WTC11 (cell line): Measurements from ENCODE around the gene SYCE3. TPM values are rescaled to one million over a fixed set of nuclear protein-coding genes. Genes with fewer than 3 reads are reported as not detected.

ENCODE experiments used
- ATAC-seq: fragments of 200-7000 bp; cut with Tn5 transposase; 2 replicates; pipeline ENCODE4 v1.10.0; 2021; ENCODE audit warnings: mild to moderate bottlenecking, moderate library complexity
- CTCF ChIA-PET: fragments of 300-600 bp; sonication (Branson Sonifier 250); formaldehyde crosslinking; loops from one replicate; lab custom pipeline; 2021; ENCODE audit warnings: antibody characterized with exemption; lab: Charles Lee
- POLR2A ChIA-PET: fragments of 350-600 bp; sonication (Branson Sonifier 250); formaldehyde crosslinking; loops from one replicate; lab custom pipeline; 2021; ENCODE audit warnings: antibody characterized with exemption; lab: Charles Lee
- DNase-seq: peaks from one replicate; pipeline ENCODE4 v3.0.0; 2021; ENCODE audit warnings: low spot score
- H3K27ac Mint-ChIP-seq: 2 replicates; pipeline ENCODE4 v1.8.0; 2021; ENCODE audit warnings: mixed read lengths
- H3K27me3 Mint-ChIP-seq: 2 replicates; pipeline ENCODE4 v1.8.0; 2021; ENCODE audit warnings: low read depth, mild to moderate bottlenecking, moderate library complexity, mixed read lengths
- H3K36me3 Mint-ChIP-seq: 2 replicates; pipeline ENCODE4 v1.8.0; 2021; ENCODE audit warnings: mixed read lengths
- H3K4me1 Mint-ChIP-seq: 2 replicates; pipeline ENCODE4 v1.8.0; 2022; ENCODE audit warnings: mixed read lengths
- H3K4me3 Mint-ChIP-seq: 2 replicates; pipeline ENCODE4 v1.8.0; 2021; ENCODE audit warnings: mild to moderate bottlenecking, moderate library complexity, mixed read lengths
- H3K9me3 Mint-ChIP-seq: 2 replicates; pipeline ENCODE4 v1.8.0; 2021; ENCODE audit warnings: mixed read lengths
- E2F4 ChIP-seq: sonication (generic); formaldehyde crosslinking; IDR thresholded peaks from 2 replicates; pipeline ENCODE4 v1.8.1; 2022; ENCODE audit warnings: low read depth, mild to moderate bottlenecking, moderate library complexity, missing genetic modification reagents, borderline replicate concordance
- EMX1 ChIP-seq: fragments of 250-450 bp; sonication (Bioruptor Pico); IDR thresholded peaks from 2 replicates; pipeline ENCODE4 v1.8.0; 2021; ENCODE audit warnings: mild to moderate bottlenecking
- ERG ChIP-seq: fragments of 250-450 bp; sonication (Bioruptor Pico); IDR thresholded peaks from 2 replicates; pipeline ENCODE4 v1.8.0; 2021; ENCODE audit warnings: mild to moderate bottlenecking
- ESRRA ChIP-seq: sonication (generic); formaldehyde crosslinking; IDR thresholded peaks from 2 replicates; pipeline ENCODE4 v1.8.1; 2022; ENCODE audit warnings: mild to moderate bottlenecking, missing genetic modification reagents, borderline replicate concordance
- FOXJ3 ChIP-seq: sonication (generic); formaldehyde crosslinking; IDR thresholded peaks from 2 replicates; pipeline ENCODE4 v1.9.0; 2021; ENCODE audit warnings: missing genetic modification reagents, mild to moderate bottlenecking, borderline replicate concordance
- JUN ChIP-seq: sonication (generic); formaldehyde crosslinking; IDR thresholded peaks from 2 replicates; pipeline ENCODE4 v1.8.0; 2023; ENCODE audit warnings: mild to moderate bottlenecking, missing genetic modification reagents
- NFATC4 ChIP-seq: fragments of 250-450 bp; sonication (Bioruptor Pico); IDR thresholded peaks from 2 replicates; pipeline ENCODE4 v1.9.0; 2021; ENCODE audit warnings: mild to moderate bottlenecking
- NR2C2 ChIP-seq: sonication (generic); formaldehyde crosslinking; IDR thresholded peaks from 2 replicates; pipeline ENCODE4 v1.8.0; 2022; ENCODE audit warnings: mild to moderate bottlenecking, missing genetic modification reagents
- TEAD1 ChIP-seq: sonication (generic); formaldehyde crosslinking; IDR thresholded peaks from 2 replicates; pipeline ENCODE4 v1.8.0; 2022; ENCODE audit warnings: mild to moderate bottlenecking, missing genetic modification reagents
- ZNF263 ChIP-seq: sonication (generic); formaldehyde crosslinking; IDR thresholded peaks from 2 replicates; pipeline ENCODE4 v1.8.1; 2022; ENCODE audit warnings: low read depth, mild to moderate bottlenecking, moderate library complexity, missing genetic modification reagents
- ZNF416 ChIP-seq: fragments of 250-450 bp; sonication (Bioruptor Pico); IDR thresholded peaks from 2 replicates; pipeline ENCODE4 v1.9.0; 2021; ENCODE audit warnings: mild to moderate bottlenecking, inconsistent platforms
- ZSCAN18 ChIP-seq: fragments of 250-450 bp; sonication (Bioruptor Pico); IDR thresholded peaks from 2 replicates; pipeline ENCODE4 v2.1.2; 2022; ENCODE audit warnings: mild to moderate bottlenecking, moderate library complexity
- total RNA-seq: library from RNA; stranded (reverse); gene quantifications from 3 replicates; pipeline ENCODE4 v1.2.3, GENCODE V29; 2021
- TF ChIP-seq, protein P1 (sequence below): sonication (generic); formaldehyde crosslinking; conservative IDR thresholded peaks from 2 replicates; pipeline ENCODE4 v1.8.1; 2023; ENCODE audit warnings: mild to moderate bottlenecking, low read depth, missing genetic modification reagents, moderate library complexity
- TF ChIP-seq, protein P2 (sequence below): sonication (generic); formaldehyde crosslinking; IDR thresholded peaks from 2 replicates; pipeline ENCODE4 v1.8.1; 2023; ENCODE audit warnings: mild to moderate bottlenecking, moderate library complexity, missing genetic modification reagents
- TF ChIP-seq, protein P3 (sequence below): fragments of 250-450 bp; sonication (Bioruptor Pico); IDR thresholded peaks from 2 replicates; pipeline ENCODE4 v1.9.0; 2021; ENCODE audit warnings: mild to moderate bottlenecking
- TF ChIP-seq, protein P4 (sequence below): sonication (generic); formaldehyde crosslinking; IDR thresholded peaks from 2 replicates; pipeline ENCODE4 v1.8.0; 2022; ENCODE audit warnings: mild to moderate bottlenecking, missing genetic modification reagents
- TF ChIP-seq, protein P5 (sequence below): fragments of 250-450 bp; sonication (Bioruptor Pico); IDR thresholded peaks from 2 replicates; pipeline ENCODE4 v1.9.0; 2021; ENCODE audit warnings: mild to moderate bottlenecking, borderline replicate concordance

Gene SYCE3
- total RNA-seq, 1 experiment from 2014 or later: 0.46 TPM

DNA sequence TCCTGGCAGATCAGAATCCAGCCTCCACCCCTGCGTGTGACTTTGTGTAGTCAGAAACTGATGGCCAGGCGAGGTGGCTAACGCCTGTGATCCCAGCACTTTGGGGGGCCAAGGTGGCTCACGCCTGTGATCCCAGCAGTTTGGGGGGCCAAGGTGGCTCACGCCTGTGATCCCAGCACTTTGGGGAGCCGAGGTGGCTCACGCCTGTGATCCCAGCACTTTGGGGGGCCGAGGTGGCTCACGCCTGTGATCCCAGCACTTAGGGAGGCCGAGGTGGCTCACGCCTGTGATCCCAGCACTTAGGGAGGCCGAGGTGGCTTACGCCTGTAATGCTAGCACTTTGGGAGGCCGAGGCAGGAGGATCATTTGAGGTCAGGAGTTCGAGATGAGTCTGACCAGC is 49.5 kb downstream of the SYCE3 start (continued):
- TF ChIP-seq ZSCAN18 (CRISPR knock-in tag) (no peak), NFATC4 (CRISPR knock-in tag) (no peak), NR2C2 (no peak), TEAD1 (no peak), ESRRA (CRISPR knock-in tag) (no peak), ZNF416 (CRISPR knock-in tag) (no peak)
- TF ChIP-seq, protein P1, sequence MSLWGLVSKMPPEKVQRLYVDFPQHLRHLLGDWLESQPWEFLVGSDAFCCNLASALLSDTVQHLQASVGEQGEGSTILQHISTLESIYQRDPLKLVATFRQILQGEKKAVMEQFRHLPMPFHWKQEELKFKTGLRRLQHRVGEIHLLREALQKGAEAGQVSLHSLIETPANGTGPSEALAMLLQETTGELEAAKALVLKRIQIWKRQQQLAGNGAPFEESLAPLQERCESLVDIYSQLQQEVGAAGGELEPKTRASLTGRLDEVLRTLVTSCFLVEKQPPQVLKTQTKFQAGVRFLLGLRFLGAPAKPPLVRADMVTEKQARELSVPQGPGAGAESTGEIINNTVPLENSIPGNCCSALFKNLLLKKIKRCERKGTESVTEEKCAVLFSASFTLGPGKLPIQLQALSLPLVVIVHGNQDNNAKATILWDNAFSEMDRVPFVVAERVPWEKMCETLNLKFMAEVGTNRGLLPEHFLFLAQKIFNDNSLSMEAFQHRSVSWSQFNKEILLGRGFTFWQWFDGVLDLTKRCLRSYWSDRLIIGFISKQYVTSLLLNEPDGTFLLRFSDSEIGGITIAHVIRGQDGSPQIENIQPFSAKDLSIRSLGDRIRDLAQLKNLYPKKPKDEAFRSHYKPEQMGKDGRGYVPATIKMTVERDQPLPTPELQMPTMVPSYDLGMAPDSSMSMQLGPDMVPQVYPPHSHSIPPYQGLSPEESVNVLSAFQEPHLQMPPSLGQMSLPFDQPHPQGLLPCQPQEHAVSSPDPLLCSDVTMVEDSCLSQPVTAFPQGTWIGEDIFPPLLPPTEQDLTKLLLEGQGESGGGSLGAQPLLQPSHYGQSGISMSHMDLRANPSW (CRISPR knock-in tag): no peak

DNA sequence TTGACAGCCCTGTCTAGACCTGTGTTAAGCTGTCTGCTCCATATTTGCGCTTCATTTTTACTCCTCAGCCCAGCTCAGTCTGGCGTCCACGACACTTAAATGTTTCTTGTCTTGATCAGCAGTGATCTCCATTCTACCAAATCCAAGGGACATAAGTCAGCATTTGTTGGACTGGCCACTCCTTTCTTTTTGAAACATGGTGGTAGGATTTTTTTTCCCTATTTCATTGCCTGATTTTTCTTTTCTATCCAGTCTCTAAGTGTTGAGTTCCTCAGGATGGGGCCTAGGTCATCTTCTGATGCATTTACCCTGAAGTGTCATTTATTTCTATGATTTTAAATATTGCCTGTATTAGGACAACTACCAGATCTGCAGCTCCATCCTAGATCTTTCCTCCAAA is 53.8 kb downstream of the SYCE3 start:
- no peak for ATAC-seq
- CTCF ChIA-PET: interaction anchor here (1.3 to 3.0 kb wide), 3 partner anchors 17 to 54 kb away, joined by 4 to 60 read pairs (median 16); partner anchors contain the start of genes SCO2 and SYCE3
- TF ChIP-seq, protein P2, sequence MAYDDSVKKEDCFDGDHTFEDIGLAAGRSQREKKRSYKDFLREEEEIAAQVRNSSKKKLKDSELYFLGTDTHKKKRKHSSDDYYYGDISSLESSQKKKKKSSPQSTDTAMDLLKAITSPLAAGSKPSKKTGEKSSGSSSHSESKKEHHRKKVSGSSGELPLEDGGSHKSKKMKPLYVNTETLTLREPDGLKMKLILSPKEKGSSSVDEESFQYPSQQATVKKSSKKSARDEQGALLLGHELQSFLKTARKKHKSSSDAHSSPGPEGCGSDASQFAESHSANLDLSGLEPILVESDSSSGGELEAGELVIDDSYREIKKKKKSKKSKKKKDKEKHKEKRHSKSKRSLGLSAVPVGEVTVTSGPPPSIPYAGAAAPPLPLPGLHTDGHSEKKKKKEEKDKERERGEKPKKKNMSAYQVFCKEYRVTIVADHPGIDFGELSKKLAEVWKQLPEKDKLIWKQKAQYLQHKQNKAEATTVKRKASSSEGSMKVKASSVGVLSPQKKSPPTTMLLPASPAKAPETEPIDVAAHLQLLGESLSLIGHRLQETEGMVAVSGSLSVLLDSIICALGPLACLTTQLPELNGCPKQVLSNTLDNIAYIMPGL: no peak
- TF ChIP-seq FOXJ3 (CRISPR knock-in tag): no peak
- TF ChIP-seq ERG (CRISPR knock-in tag): no peak
- no peak for TF ChIP-seq EMX1 (CRISPR knock-in tag)
- no peak for TF ChIP-seq ZNF263 (CRISPR knock-in tag)
- TF ChIP-seq, protein P3, sequence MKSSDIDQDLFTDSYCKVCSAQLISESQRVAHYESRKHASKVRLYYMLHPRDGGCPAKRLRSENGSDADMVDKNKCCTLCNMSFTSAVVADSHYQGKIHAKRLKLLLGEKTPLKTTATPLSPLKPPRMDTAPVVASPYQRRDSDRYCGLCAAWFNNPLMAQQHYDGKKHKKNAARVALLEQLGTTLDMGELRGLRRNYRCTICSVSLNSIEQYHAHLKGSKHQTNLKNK: no peak
- TF ChIP-seq, all 79 proteins: peak for 0
- POLR2A ChIA-PET: no interaction called here
- Mint-ChIP-seq H3K27me3 (no peaks in the 10 kb centered on the region), H3K27ac (peak overlapping the region; percentile 98), H3K4me3 (peak overlapping the region; percentile 93), H3K36me3 (no peaks in the 10 kb centered on the region), H3K9me3 (no peaks in the 10 kb centered on the region), H3K4me1 (peaks cover 10% of the 10 kb centered on the region)
- no peak for DNase-seq

DNA sequence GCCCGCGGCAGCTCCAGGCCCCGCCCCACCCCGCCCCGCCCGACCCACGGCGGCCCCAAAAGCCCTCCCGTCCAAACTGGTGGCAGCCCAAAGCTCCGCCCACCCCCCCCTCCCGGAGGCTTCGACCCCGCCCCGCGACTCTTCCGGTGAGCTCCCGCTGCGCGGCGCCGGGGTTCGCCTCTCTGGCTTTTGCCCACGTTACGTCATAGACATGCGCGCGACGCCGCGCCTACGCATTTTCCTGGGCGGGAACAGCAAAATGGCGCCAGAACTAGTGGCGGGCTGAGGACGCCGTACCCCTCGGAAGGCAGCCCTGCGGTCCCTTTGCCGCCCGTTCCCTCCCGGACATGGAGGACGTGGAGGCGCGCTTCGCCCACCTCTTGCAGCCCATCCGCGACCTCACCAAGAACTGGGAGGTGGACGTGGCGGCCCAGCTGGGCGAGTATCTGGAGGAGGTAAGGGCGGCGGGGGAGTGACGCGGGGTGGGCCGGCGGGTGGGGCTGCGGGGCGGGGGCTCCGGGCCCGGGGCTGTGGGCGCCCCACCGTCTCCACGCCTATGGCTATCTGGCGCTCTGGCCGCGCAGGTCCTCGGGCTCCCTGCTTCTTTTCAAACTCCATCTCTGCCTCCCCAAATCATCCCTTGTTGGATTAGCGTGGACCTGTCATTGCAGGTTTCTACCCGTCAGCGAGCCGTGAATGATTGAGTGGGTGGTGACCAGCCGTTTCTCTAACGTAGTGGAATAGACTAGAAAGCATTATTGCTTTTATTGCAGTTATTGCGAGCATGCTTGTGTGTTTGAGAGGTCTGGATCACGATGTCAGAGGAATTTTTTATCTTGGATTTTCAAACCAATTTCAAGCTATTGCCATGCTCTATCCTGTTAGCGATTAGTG is 54.5 kb downstream of the SYCE3 start, which contains the start of gene NCAPH2:
TSS of gene NCAPH2 (plus strand) at position 234 of the 894 bp plus-strand sequence. CDS start at position 348, 114 bp downstream.
- POLR2A ChIA-PET: interaction anchor here (0.7 to 1.3 kb wide), 3 partner anchors 17 to 75 kb away, joined by 3 to 13 read pairs (median 6); partner anchors contain the start of genes CHKB and SCO2
- DNase-seq (peak; percentile 97), ATAC-seq (peak; percentile 75)
- H3K4me1 Mint-ChIP-seq: peaks cover 10% of the 10 kb centered on the region
- peak within 1 kb of the TSS; percentile 93 for H3K4me3 Mint-ChIP-seq
- peak within 1 kb of the TSS; percentile 98 for H3K27ac Mint-ChIP-seq
- no peaks in the 10 kb centered on the region for H3K27me3 Mint-ChIP-seq
- H3K9me3 Mint-ChIP-seq: no peaks in the 10 kb centered on the region
- no peaks in the 10 kb centered on the region for H3K36me3 Mint-ChIP-seq
- CTCF ChIA-PET: interaction anchor here (0.6 to 3.0 kb wide), 22 partner anchors 11 to 449 kb away, joined by 3 to 60 read pairs (median 4); partner anchors contain the start of genes ARSA, SCO2 and SYCE3
- TF ChIP-seq, protein P4, sequence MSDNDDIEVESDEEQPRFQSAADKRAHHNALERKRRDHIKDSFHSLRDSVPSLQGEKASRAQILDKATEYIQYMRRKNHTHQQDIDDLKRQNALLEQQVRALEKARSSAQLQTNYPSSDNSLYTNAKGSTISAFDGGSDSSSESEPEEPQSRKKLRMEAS (CRISPR knock-in tag): peak; percentile 47; the same call in 1 of the 2 replicates
- TF ChIP-seq, protein P3: no peak
- TF ChIP-seq JUN (CRISPR knock-in tag) (no peak), E2F4 (peak; percentile 86)
- TF ChIP-seq, protein P5, sequence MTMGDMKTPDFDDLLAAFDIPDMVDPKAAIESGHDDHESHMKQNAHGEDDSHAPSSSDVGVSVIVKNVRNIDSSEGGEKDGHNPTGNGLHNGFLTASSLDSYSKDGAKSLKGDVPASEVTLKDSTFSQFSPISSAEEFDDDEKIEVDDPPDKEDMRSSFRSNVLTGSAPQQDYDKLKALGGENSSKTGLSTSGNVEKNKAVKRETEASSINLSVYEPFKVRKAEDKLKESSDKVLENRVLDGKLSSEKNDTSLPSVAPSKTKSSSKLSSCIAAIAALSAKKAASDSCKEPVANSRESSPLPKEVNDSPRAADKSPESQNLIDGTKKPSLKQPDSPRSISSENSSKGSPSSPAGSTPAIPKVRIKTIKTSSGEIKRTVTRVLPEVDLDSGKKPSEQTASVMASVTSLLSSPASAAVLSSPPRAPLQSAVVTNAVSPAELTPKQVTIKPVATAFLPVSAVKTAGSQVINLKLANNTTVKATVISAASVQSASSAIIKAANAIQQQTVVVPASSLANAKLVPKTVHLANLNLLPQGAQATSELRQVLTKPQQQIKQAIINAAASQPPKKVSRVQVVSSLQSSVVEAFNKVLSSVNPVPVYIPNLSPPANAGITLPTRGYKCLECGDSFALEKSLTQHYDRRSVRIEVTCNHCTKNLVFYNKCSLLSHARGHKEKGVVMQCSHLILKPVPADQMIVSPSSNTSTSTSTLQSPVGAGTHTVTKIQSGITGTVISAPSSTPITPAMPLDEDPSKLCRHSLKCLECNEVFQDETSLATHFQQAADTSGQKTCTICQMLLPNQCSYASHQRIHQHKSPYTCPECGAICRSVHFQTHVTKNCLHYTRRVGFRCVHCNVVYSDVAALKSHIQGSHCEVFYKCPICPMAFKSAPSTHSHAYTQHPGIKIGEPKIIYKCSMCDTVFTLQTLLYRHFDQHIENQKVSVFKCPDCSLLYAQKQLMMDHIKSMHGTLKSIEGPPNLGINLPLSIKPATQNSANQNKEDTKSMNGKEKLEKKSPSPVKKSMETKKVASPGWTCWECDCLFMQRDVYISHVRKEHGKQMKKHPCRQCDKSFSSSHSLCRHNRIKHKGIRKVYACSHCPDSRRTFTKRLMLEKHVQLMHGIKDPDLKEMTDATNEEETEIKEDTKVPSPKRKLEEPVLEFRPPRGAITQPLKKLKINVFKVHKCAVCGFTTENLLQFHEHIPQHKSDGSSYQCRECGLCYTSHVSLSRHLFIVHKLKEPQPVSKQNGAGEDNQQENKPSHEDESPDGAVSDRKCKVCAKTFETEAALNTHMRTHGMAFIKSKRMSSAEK: no peak
